HepG2 (cell line): Measurements from ENCODE around the gene SPG7. TPM values are rescaled to one million over a fixed set of nuclear protein-coding genes. Genes with fewer than 3 reads are reported as not detected.

Experiments
- CREB3 ChIP-seq: sonication (generic); formaldehyde crosslinking; IDR thresholded peaks from 2 replicates; pipeline ENCODE4 v1.5.0; 2020; ENCODE audit warnings: missing genetic modification reagents
- FOSL1 ChIP-seq: sonication (generic); formaldehyde crosslinking; IDR thresholded peaks from 2 replicates; pipeline ENCODE4 v1.9.0; 2021; ENCODE audit warnings: missing genetic modification reagents, borderline replicate concordance
- GMEB1 ChIP-seq: sonication (generic); formaldehyde crosslinking; IDR thresholded peaks from 2 replicates; pipeline ENCODE4 v1.5.1; 2020; ENCODE audit warnings: missing genetic modification reagents, mild to moderate bottlenecking, borderline replicate concordance
- KMT2B ChIP-seq: IDR thresholded peaks from 2 replicates; pipeline ENCODE4 v1.6.1; 2016; ENCODE audit warnings: missing genetic modification reagents, missing compliant biosample characterization
- LBX2 ChIP-seq: sonication (generic); formaldehyde crosslinking; IDR thresholded peaks from 2 replicates; pipeline ENCODE4 v1.5.0; 2020; ENCODE audit warnings: missing genetic modification reagents, mild to moderate bottlenecking, borderline replicate concordance
- MEIS1 ChIP-seq: sonication (generic); formaldehyde crosslinking; IDR thresholded peaks from 2 replicates; pipeline ENCODE4 v1.9.0; 2021; ENCODE audit warnings: mild to moderate bottlenecking, missing genetic modification reagents, moderate library complexity, borderline replicate concordance
- MYNN ChIP-seq: sonication (generic); formaldehyde crosslinking; IDR thresholded peaks from 2 replicates; pipeline ENCODE4 v1.4.0; 2020; ENCODE audit warnings: mild to moderate bottlenecking, low read depth, missing genetic modification reagents
- NFKB2 ChIP-seq: sonication (generic); formaldehyde crosslinking; IDR thresholded peaks from 2 replicates; pipeline ENCODE4 v1.4.0; 2020; ENCODE audit warnings: missing genetic modification reagents, borderline replicate concordance
- NRL ChIP-seq: sonication (generic); formaldehyde crosslinking; IDR thresholded peaks from 2 replicates; pipeline ENCODE4 v1.5.0; 2020; ENCODE audit warnings: missing genetic modification reagents, mild to moderate bottlenecking, moderate library complexity, borderline replicate concordance
- REPIN1 ChIP-seq: sonication (generic); formaldehyde crosslinking; IDR thresholded peaks from 2 replicates; pipeline ENCODE4 v1.8.0; 2022; ENCODE audit warnings: missing genetic modification reagents, low read depth, mild to moderate bottlenecking, borderline replicate concordance
- RXRA ChIP-seq: sonication (generic); formaldehyde crosslinking; IDR thresholded peaks from 2 replicates; pipeline ENCODE4 v1.5.1; 2020; ENCODE audit warnings: missing genetic modification reagents
- RXRB ChIP-seq: IDR thresholded peaks from 2 replicates; pipeline ENCODE4 v1.6.1; 2016; ENCODE audit warnings: borderline replicate concordance, missing genetic modification reagents, missing compliant biosample characterization
- SCMH1 ChIP-seq: sonication (generic); formaldehyde crosslinking; IDR thresholded peaks from 2 replicates; pipeline ENCODE4 v1.9.0; 2021; ENCODE audit warnings: missing genetic modification reagents, mild to moderate bottlenecking, borderline replicate concordance
- TOE1 ChIP-seq: sonication (generic); formaldehyde crosslinking; IDR thresholded peaks from 2 replicates; pipeline ENCODE4 v1.4.0; 2020; ENCODE audit warnings: mild to moderate bottlenecking, missing genetic modification reagents
- TRIM24 ChIP-seq: sonication (generic); formaldehyde crosslinking; IDR thresholded peaks from 2 replicates; pipeline ENCODE4 v1.8.0; 2022; ENCODE audit warnings: mild to moderate bottlenecking, missing genetic modification reagents
- ZNF354B ChIP-seq: sonication (generic); formaldehyde crosslinking; IDR thresholded peaks from 2 replicates; pipeline ENCODE4 v1.8.0; 2022; ENCODE audit warnings: mild to moderate bottlenecking, missing genetic modification reagents
- ZNF569 ChIP-seq: sonication (generic); formaldehyde crosslinking; IDR thresholded peaks from 2 replicates; pipeline ENCODE4 v1.5.0; 2020; ENCODE audit warnings: mild to moderate bottlenecking, missing genetic modification reagents, moderate library complexity, borderline replicate concordance
- ZNF687 ChIP-seq: sonication (generic); formaldehyde crosslinking; IDR thresholded peaks from 2 replicates; pipeline ENCODE4 v1.5.1; 2020; ENCODE audit warnings: mild to moderate bottlenecking, missing genetic modification reagents, moderate library complexity
- ZNF747 ChIP-seq: sonication (generic); formaldehyde crosslinking; IDR thresholded peaks from 2 replicates; pipeline ENCODE4 v1.8.1; 2023; ENCODE audit warnings: missing genetic modification reagents, mild to moderate bottlenecking, borderline replicate concordance
- ZNF788 ChIP-seq: sonication (generic); formaldehyde crosslinking; IDR thresholded peaks from 2 replicates; pipeline ENCODE4 v1.5.0; 2020; ENCODE audit warnings: mild to moderate bottlenecking, missing genetic modification reagents, borderline replicate concordance
- ZNF816 ChIP-seq: sonication (generic); formaldehyde crosslinking; IDR thresholded peaks from 2 replicates; pipeline ENCODE4 v1.8.0; 2022; ENCODE audit warnings: missing genetic modification reagents, mild to moderate bottlenecking, borderline replicate concordance
- polyA plus RNA-seq, 8 experiments: library from polyadenylated mRNA; depleted of rRNA in 3 of 8; stranded (reverse) in 7 of 8; unstranded in 1 of 8; fragments of >200 nt; fragmentation: Illumina TruSeq in 4 of 8; extraction: Trizol in 4 of 8; gene quantifications; 2 replicates each; pipeline versions ENCODE4 v1.2.1 to v1.2.3, GENCODE V29; 2011 to 2016; ENCODE audit warnings: low read depth in 4 of 8, missing spikeins in 1 of 8, mixed read lengths in 1 of 8; ENCODE audit not compliant: insufficient read depth in 1 of 8
- total RNA-seq, 5 experiments: library from RNA; depleted of rRNA; stranded (reverse); fragments of >200 nt; fragmentation: Illumina TruSeq; extraction: Trizol; gene quantifications; 2 replicates each; pipeline ENCODE4 v1.2.3, GENCODE V29; 2016; ENCODE audit warnings: low read depth in 1 of 5

SPG7 gene
- total and polyA plus RNA-seq, 2 of the 13 experiments (the other 11 are each of a cell fraction or from before 2014, with no cell fraction given): 66.0 to 136 TPM

- TF ChIP-seq ZNF788 (no peak), ZNF569 (CRISPR knock-in tag) (no peak), ZNF687 (peak; percentile 78), GMEB1 (CRISPR knock-in tag) (no peak), FOSL1 (CRISPR knock-in tag) (no peak), RXRB (CRISPR knock-in tag) (0 out of 2 replicates have a peak, but pooled peaks have one; percentile 7), ZNF354B (no peak), KMT2B (CRISPR knock-in tag) (0 out of 2 replicates have a peak, but pooled peaks have one; percentile 38), TOE1 (CRISPR knock-in tag) (no peak), ZNF816 (CRISPR knock-in tag) (no peak), SCMH1 (CRISPR knock-in tag) (no peak), MYNN (CRISPR knock-in tag) (no peak), LBX2 (CRISPR knock-in tag) (no peak), NFKB2 (peak; percentile 57; the same call in 1 of the 2 replicates), RXRA (CRISPR knock-in tag) (peak; percentile 37; the same call in 1 of the 2 replicates), TRIM24 (no peak), MEIS1 (CRISPR knock-in tag) (no peak), NRL (CRISPR knock-in tag) (peak; percentile 58), CREB3 (CRISPR knock-in tag) (no peak), REPIN1 (CRISPR knock-in tag) (peak; percentile 34; the same call in 1 of the 2 replicates), ZNF747 (CRISPR knock-in tag) (no peak)
Measured at GRCh38 chr16:89556750-89557689, 48.8 kb downstream of the SPG7 start (continued).
